Suprapubic skin (tissue), 4 donors: Measurements from ENCODE around the gene ROCK1. TPM values are rescaled to one million over a fixed set of nuclear protein-coding genes. Genes with fewer than 3 reads are reported as not detected.

Source experiments
- DNase-seq, 2 donors: peaks; one replicate each; pipeline ENCODE4 v3.0.0-alpha.2; 2019; ENCODE audit warnings: low spot score in 2 of 2
- H3K27ac ChIP-seq: fragments of 200-600 bp; sonication (generic); one replicate; pipeline ENCODE4 v1.5.1; 2019
- H3K27me3 ChIP-seq: fragments of 200-600 bp; sonication (generic); one replicate; pipeline ENCODE4 v1.5.1; 2019
- H3K36me3 ChIP-seq: fragments of 200-600 bp; sonication (generic); one replicate; pipeline ENCODE4 v1.5.1; 2019
- H3K4me1 ChIP-seq: fragments of 200-600 bp; sonication (generic); one replicate; pipeline ENCODE4 v1.5.1; 2019
- H3K4me3 ChIP-seq: fragments of 200-600 bp; sonication (generic); one replicate; pipeline ENCODE4 v1.5.1; 2019; ENCODE audit warnings: mild to moderate bottlenecking
- H3K9me3 ChIP-seq: fragments of 200-600 bp; sonication (generic); one replicate; pipeline ENCODE4 v1.5.1; 2019
- CTCF ChIP-seq, 2 donors: fragments of 200-600 bp in 1 of 2; fragments of 450-650 bp in 1 of 2; sonication (generic) in 1 of 2; IDR thresholded peaks; one replicate each; pipeline ENCODE4 v1.5.1; 2016 to 2019; ENCODE audit warnings: antibody characterized with exemption in 2 of 2, mild to moderate bottlenecking in 1 of 2, moderate library complexity in 1 of 2
- EP300 ChIP-seq: sonication (generic); formaldehyde crosslinking; IDR thresholded peaks from one replicate; pipeline ENCODE4 v1.6.1; 2017; ENCODE audit warnings: antibody characterized with exemption
- POLR2A ChIP-seq, 2 donors: fragments of 450-650 bp; IDR thresholded peaks; one replicate each; pipeline ENCODE4 v1.6.1; 2017; ENCODE audit warnings: antibody characterized with exemption in 2 of 2, mild to moderate bottlenecking in 2 of 2, moderate library complexity in 2 of 2
- POLR2AphosphoS5 ChIP-seq, 3 donors: sonication (generic); formaldehyde crosslinking; IDR thresholded peaks; one replicate each; pipeline ENCODE4 v1.6.1; 2017; ENCODE audit warnings: antibody characterized with exemption in 3 of 3
- WGBS: methylation state at CpG from one replicate; pipeline ENCODE4 v1.1.5; 2018; 5-methylcytosine and 5-hydroxymethylcytosine counted together
- total RNA-seq, 4 donors: library from RNA; depleted of rRNA; stranded (reverse); fragments of >200 nt; gene quantifications; one replicate each; pipeline ENCODE4 v1.1.0, GENCODE V29; 2016

ROCK1 gene
- total RNA-seq, 4 donors from 2014 or later, result 11.6 to 51.9 (median 26.2) TPM

GRCh38 chr18:21100146-21100545 is 11.5 kb downstream of the ROCK1 start:
- Histone ChIP-seq H3K9me3 (no peaks in the 10 kb centered on the region), H3K27ac (no peak overlapping the region), H3K4me3 (no peak overlapping the region), H3K4me1 (peaks cover 26% of the 10 kb centered on the region), H3K36me3 (no peaks in the 10 kb centered on the region), H3K27me3 (no peaks in the 10 kb centered on the region)
- no peak for DNase-seq
- TF ChIP-seq EP300 (no peak), CTCF (IDR thresholded peaks at IDR 0.05) (no peak), POLR2AphosphoS5 (IDR thresholded peaks at IDR 0.05) (no peak)

- no peaks in the 10 kb centered on the region for H3K27me3 ChIP-seq
- no peaks in the 10 kb centered on the region for H3K9me3 ChIP-seq
- no peak overlapping the region for H3K27ac ChIP-seq
- no peak for TF ChIP-seq EP300
- TF ChIP-seq POLR2A (IDR thresholded peaks at IDR 0.05), result no peak
- no peak for TF ChIP-seq POLR2AphosphoS5 (IDR thresholded peaks at IDR 0.05)
- TF ChIP-seq CTCF (IDR thresholded peaks at IDR 0.05), result no peak
- H3K4me3 ChIP-seq, result no peak overlapping the region
- H3K36me3 ChIP-seq, result no peaks in the 10 kb centered on the region
- 88% methylated on average over 9 of the region's 9 CpGs for WGBS
- DNase-seq, result no peak
- H3K4me1 ChIP-seq, result peaks cover 24% of the 10 kb centered on the region
Observed at GRCh38 chr18:21099442-21099841, 12.2 kb downstream of the ROCK1 start.

DNA sequence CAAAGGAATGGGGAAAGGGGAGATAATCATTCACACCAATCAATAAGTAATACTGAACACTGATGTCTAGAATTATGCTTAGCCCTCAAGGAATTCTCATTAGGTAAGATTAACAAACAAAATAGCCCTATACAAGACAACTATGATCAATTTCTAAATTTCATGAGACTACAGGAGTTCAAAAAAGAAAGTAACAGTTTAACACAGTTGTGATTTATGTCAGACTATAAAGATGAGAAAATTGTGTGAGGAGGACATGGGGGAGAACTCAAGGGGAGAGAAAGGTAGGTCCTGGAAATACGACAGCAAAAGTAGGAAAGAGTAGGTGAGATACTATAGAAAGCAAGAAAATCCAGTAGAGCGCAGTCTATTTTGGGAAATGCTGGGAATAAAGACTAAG is 14.9 kb downstream of the ROCK1 start:
- H3K9me3 ChIP-seq, result no peaks in the 10 kb centered on the region
- no peak for DNase-seq
- no peak overlapping the region for H3K27ac ChIP-seq
- H3K36me3 ChIP-seq, result no peaks in the 10 kb centered on the region
- H3K4me1 ChIP-seq, result peaks cover 24% of the 10 kb centered on the region
- WGBS, result 96% methylated on average over 2 of the region's 2 CpGs
- H3K27me3 ChIP-seq, result no peaks in the 10 kb centered on the region
- TF ChIP-seq POLR2A (IDR thresholded peaks at IDR 0.05) (no peak), EP300 (no peak), CTCF (IDR thresholded peaks at IDR 0.05) (no peak), POLR2AphosphoS5 (IDR thresholded peaks at IDR 0.05) (no peak)
- no peak overlapping the region for H3K4me3 ChIP-seq

DNA sequence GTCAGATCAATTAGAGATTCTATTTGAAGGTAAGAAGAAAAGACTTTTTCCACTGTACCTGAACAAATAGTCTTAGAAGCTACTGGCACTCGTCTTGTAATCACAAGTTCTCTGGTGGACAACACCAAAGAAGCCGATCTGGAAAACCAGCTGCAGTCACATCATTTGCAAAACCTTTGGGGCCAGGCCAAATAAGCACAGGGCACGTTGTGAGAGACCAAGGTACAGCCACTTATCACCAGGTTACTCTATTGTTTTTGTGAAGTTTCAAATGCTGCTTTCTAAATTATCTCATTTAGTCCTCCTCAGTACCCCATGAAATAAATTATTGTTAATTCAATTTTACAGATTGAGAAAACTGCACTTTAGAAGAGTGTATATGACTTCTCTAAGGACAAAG is 18.5 kb downstream of the ROCK1 start:
- TF ChIP-seq EP300 (no peak), POLR2A (IDR thresholded peaks at IDR 0.05) (no peak), CTCF (IDR thresholded peaks at IDR 0.05) (no peak), POLR2AphosphoS5 (IDR thresholded peaks at IDR 0.05) (no peak)
- H3K9me3 ChIP-seq, result no peaks in the 10 kb centered on the region
- no peak overlapping the region for H3K27ac ChIP-seq
- DNase-seq, result no peak
- 87% methylated on average over 3 of the region's 3 CpGs for WGBS
- H3K4me1 ChIP-seq, result peaks cover 2% of the 10 kb centered on the region
- no peaks in the 10 kb centered on the region for H3K27me3 ChIP-seq
- no peaks in the 10 kb centered on the region for H3K36me3 ChIP-seq
- no peak overlapping the region for H3K4me3 ChIP-seq

GRCh38 chr18:21090680-21091079 is 20.9 kb downstream of the ROCK1 start:
- Histone ChIP-seq H3K9me3 (no peaks in the 10 kb centered on the region), H3K27me3 (no peaks in the 10 kb centered on the region), H3K4me3 (no peak overlapping the region), H3K27ac (no peak overlapping the region), H3K4me1 (no peaks in the 10 kb centered on the region), H3K36me3 (no peaks in the 10 kb centered on the region)
- no peak for TF ChIP-seq EP300
- TF ChIP-seq CTCF (IDR thresholded peaks at IDR 0.05), result no peak
- TF ChIP-seq POLR2A (IDR thresholded peaks at IDR 0.05), result no peak
- TF ChIP-seq POLR2AphosphoS5 (IDR thresholded peaks at IDR 0.05), result no peak
- no peak for DNase-seq
- 99% methylated on average over 2 of the region's 2 CpGs for WGBS
